Mammary epithelial cell (primary cell): Measurements from ENCODE around the gene CACNA1D.

Experiments
- EZH2 ChIP-seq: IDR thresholded peaks from 2 replicates; pipeline ENCODE4 v1.6.1; 2012; ENCODE audit warnings: low read length, inconsistent platforms, borderline replicate concordance
- TF ChIP-seq, protein P1 (sequence below), 2 donors: IDR thresholded peaks in 1 of 2; conservative IDR thresholded peaks in 1 of 2; 2 replicates each; pipeline ENCODE4 v1.5.1; 2011 to 2012; ENCODE audit warnings: inconsistent platforms in 2 of 2, low read length in 2 of 2, mild to moderate bottlenecking in 2 of 2, control low read depth in 1 of 2, low read depth in 1 of 2; ENCODE audit not compliant: insufficient read depth in 1 of 2; ENCODE audit errors: extremely low read depth in 1 of 2

DNA sequence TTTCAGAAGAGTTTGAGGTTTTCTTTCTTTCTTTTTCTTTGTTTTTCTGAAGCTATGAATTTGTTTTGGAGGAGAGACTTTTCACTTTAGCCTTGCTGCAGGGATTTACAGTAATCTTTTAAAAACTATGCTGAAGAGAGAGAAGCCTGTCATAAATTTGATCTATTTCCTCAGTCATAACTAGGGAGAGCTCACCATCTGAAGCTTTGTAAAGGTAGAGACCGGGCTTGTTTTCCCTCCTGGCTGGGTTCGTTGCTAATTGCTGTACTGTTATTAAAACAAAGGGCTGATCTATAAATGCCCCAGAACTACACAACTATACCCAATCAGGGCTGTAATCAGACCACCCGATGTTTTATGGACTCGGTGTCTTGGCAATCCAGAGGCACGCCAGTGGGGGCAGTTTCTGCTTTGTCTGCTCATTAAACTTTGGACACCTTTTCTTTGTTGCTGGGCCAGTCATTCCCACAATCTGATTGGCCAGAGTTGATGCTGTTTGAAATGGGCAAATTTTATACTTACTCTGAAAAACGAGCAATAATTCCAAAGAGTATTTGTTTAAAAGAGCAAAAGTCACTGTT, 164.3 kb downstream of the CACNA1D start:
- TF ChIP-seq, protein P1, sequence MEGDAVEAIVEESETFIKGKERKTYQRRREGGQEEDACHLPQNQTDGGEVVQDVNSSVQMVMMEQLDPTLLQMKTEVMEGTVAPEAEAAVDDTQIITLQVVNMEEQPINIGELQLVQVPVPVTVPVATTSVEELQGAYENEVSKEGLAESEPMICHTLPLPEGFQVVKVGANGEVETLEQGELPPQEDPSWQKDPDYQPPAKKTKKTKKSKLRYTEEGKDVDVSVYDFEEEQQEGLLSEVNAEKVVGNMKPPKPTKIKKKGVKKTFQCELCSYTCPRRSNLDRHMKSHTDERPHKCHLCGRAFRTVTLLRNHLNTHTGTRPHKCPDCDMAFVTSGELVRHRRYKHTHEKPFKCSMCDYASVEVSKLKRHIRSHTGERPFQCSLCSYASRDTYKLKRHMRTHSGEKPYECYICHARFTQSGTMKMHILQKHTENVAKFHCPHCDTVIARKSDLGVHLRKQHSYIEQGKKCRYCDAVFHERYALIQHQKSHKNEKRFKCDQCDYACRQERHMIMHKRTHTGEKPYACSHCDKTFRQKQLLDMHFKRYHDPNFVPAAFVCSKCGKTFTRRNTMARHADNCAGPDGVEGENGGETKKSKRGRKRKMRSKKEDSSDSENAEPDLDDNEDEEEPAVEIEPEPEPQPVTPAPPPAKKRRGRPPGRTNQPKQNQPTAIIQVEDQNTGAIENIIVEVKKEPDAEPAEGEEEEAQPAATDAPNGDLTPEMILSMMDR (conservative IDR thresholded peaks at IDR 0.05 in 1 of 2, IDR thresholded peaks at IDR 0.05 in 1 of 2; ENCODE audit: extremely low read depth in 1 of 2, insufficient read depth in 1 of 2, low read depth in 1 of 2, low read length in 2 of 2): no peak
- TF ChIP-seq EZH2: no peak
